Ishikawa (cell line): ENCODE measurements around the gene ITGBL1.

ENCODE experiments used
- CEBPB ChIP-seq: IDR thresholded peaks from 2 replicates; pipeline ENCODE4 v1.6.1; 2012
- EP300 ChIP-seq: IDR thresholded peaks from 2 replicates; pipeline ENCODE4 v1.6.1; 2012; ENCODE audit warnings: borderline replicate concordance
- FOXM1 ChIP-seq: IDR thresholded peaks from 2 replicates; pipeline ENCODE4 v1.6.1; 2012; ENCODE audit warnings: low read depth, borderline replicate concordance
- MAX ChIP-seq: IDR thresholded peaks from 2 replicates; pipeline ENCODE4 v1.6.1; 2012
- ZBTB7A ChIP-seq: IDR thresholded peaks from 2 replicates; pipeline ENCODE4 v1.6.1; 2012; ENCODE audit warnings: low read depth

- TF ChIP-seq MAX: no peak
- no peak for TF ChIP-seq CEBPB
- TF ChIP-seq EP300: no peak
- TF ChIP-seq ZBTB7A: no peak
- no peak for TF ChIP-seq FOXM1
These were observed 178.9 kb downstream of the ITGBL1 start for GRCh38 chr13:101631395-101631794.
